ENCODE results near the gene WAPL. TPM values are rescaled to one million over a fixed set of nuclear protein-coding genes. Genes with fewer than 3 reads are reported as not detected.

The WAPL gene
- total and polyA plus RNA-seq, 2 of the 13 experiments (the other 11 are each of a cell fraction or from before 2014, with no cell fraction given): 13.2 to 43.5 TPM

DNA sequence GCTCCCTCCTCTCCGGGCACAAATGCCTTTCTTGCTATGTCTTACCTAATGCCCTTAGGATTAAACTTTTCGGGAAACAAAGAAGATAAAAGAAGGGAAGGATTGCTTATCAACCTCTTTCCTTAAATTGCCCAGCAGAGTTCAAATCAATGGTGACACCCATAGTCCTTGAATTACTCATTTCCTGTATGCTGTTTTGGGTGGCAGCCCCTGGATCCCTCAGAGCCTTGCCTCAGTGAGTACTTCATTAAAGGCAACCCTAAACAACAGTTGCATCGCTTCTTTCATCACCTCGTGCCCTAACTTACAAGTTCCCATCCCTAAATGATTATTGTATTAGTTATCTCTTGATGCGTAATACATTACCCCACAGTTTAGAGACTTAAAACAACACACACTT, 31.6 kb upstream of the WAPL start:
- TF ChIP-seq NCOR1 (IDR thresholded peaks at IDR 0.05; ENCODE audit: borderline replicate concordance, low read length) (no peak), BRCA1 (CRISPR knock-in tag; IDR thresholded peaks at IDR 0.05) (no peak), ZNF564 (CRISPR knock-in tag; IDR thresholded peaks at IDR 0.05) (no peak), NFKB2 (CRISPR knock-in tag; IDR thresholded peaks at IDR 0.05; ENCODE audit: borderline replicate concordance) (no peak), ZNF468 (CRISPR knock-in tag; IDR thresholded peaks at IDR 0.05) (no peak), GABPB1 (CRISPR knock-in tag; IDR thresholded peaks at IDR 0.05) (no peak), KLF16 (CRISPR knock-in tag; IDR thresholded peaks at IDR 0.05) (no peak)
- no TSS peak for BruUV-seq (replicated peaks)
- CTCF ChIA-PET (ENCODE audit: low intra/inter-chr PET ratio, low total read pairs): no interaction called here
- H3K9me3 ChIP-seq (ENCODE audit: low read length): no peaks in the 10 kb centered on the region
- no peak overlapping the region for H2AFZ ChIP-seq (ENCODE audit: low read length)
- ATAC-seq: no peak
- no peaks in the 10 kb centered on the region for H4K20me1 ChIP-seq (ENCODE audit: insufficient read depth, low read length)
- no peak for FAIRE-seq
- no peak overlapping the region for H3K27ac ChIP-seq (ENCODE audit: extremely low read length, insufficient read depth, low read length)
- no peak overlapping the region for H3K9ac ChIP-seq (ENCODE audit: insufficient read depth, low read depth, low read length)
- no peak overlapping the region for H3K4me3 ChIP-seq (replicated peaks in 1 of 3; ENCODE audit: insufficient read depth in 1 of 3, low read depth in 2 of 3, low read length in 3 of 3)
- POLR2A ChIA-PET: no interaction called here
- peaks cover 1 to 11% of the 10 kb centered on the region in 2 experiments; a peak in 1 of 5 replicates for H3K27me3 ChIP-seq (ENCODE audit: control insufficient read depth in 1 of 2, insufficient read depth in 2 of 2, low read length in 2 of 2)
- in situ Hi-C loops (cut with HindIII; ENCODE audit: extremely low pct_ligation_motif_present, low pct_unique_long_range_greater_than_20kb): no loop called here
- H3K36me3 ChIP-seq (replicated peaks in 1 of 2; ENCODE audit: control insufficient read depth in 1 of 2, insufficient read depth in 2 of 2, low read length in 2 of 2): no peaks in the 10 kb centered on the region
- no peak for DNase-seq (ENCODE audit: low spot score)
- no peak overlapping the region for H3K4me2 ChIP-seq (ENCODE audit: low read depth, low read length)
- intact Hi-C loops (cut with micrococcal nuclease; ENCODE audit: unreplicated experiment): no loop called here
- no peaks in the 10 kb centered on the region for H3K79me2 ChIP-seq (ENCODE audit: insufficient read depth, low read length)
- H3K4me1 ChIP-seq (ENCODE audit: insufficient read depth, low read length): no peaks in the 10 kb centered on the region
- 44% methylated on average over 5 of the region's 5 CpGs for WGBS (ENCODE audit: low lambda C conversion rate)

DNA sequence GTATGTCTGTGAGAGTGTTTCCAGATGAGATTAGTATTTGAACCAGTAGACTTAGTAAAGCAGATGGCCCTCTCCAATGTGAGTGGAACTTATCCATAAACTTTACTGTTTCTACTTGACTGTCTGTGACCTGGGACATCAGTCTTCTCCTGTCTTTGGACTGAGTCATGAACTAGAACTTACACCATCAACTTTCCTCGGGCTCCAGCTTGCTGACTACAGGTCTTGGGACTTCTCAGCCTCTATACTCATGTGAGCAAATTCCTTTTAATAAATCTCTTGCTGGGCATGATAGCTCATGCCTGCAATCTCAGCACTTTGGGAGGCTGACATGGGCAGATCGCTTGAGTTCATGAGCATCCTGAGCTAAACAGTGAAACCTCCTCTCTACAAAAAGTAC, 25.7 kb upstream of the WAPL start:
- in situ Hi-C loops (cut with HindIII; ENCODE audit: extremely low pct_ligation_motif_present, low pct_unique_long_range_greater_than_20kb): no loop called here
- TF ChIP-seq CEBPG (CRISPR knock-in tag; IDR thresholded peaks at IDR 0.05): no peak
- TF ChIP-seq, protein P1, sequence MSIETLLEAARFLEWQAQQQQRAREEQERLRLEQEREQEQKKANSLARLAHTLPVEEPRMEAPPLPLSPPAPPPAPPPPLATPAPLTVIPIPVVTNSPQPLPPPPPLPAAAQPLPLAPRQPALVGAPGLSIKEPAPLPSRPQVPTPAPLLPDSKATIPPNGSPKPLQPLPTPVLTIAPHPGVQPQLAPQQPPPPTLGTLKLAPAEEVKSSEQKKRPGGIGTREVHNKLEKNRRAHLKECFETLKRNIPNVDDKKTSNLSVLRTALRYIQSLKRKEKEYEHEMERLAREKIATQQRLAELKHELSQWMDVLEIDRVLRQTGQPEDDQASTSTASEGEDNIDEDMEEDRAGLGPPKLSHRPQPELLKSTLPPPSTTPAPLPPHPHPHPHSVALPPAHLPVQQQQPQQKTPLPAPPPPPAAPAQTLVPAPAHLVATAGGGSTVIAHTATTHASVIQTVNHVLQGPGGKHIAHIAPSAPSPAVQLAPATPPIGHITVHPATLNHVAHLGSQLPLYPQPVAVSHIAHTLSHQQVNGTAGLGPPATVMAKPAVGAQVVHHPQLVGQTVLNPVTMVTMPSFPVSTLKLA (IDR thresholded peaks at IDR 0.05): no peak
- TF ChIP-seq, protein P2, sequence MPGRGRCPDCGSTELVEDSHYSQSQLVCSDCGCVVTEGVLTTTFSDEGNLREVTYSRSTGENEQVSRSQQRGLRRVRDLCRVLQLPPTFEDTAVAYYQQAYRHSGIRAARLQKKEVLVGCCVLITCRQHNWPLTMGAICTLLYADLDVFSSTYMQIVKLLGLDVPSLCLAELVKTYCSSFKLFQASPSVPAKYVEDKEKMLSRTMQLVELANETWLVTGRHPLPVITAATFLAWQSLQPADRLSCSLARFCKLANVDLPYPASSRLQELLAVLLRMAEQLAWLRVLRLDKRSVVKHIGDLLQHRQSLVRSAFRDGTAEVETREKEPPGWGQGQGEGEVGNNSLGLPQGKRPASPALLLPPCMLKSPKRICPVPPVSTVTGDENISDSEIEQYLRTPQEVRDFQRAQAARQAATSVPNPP (CRISPR knock-in tag; IDR thresholded peaks at IDR 0.05): no peak
- TF ChIP-seq ZNF12 (CRISPR knock-in tag; IDR thresholded peaks at IDR 0.05): no peak
- no peak for TF ChIP-seq ZNF570 (CRISPR knock-in tag; IDR thresholded peaks at IDR 0.05; ENCODE audit: borderline replicate concordance)
- no peak for TF ChIP-seq RARG (CRISPR knock-in tag; IDR thresholded peaks at IDR 0.05; ENCODE audit: low read depth)
- TF ChIP-seq, protein P3, sequence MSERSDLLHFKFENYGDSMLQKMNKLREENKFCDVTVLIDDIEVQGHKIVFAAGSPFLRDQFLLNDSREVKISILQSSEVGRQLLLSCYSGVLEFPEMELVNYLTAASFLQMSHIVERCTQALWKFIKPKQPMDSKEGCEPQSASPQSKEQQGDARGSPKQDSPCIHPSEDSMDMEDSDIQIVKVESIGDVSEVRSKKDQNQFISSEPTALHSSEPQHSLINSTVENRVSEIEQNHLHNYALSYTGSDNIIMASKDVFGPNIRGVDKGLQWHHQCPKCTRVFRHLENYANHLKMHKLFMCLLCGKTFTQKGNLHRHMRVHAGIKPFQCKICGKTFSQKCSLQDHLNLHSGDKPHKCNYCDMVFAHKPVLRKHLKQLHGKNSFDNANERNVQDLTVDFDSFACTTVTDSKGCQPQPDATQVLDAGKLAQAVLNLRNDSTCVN (CRISPR knock-in tag; IDR thresholded peaks at IDR 0.05; ENCODE audit: borderline replicate concordance): no peak

More for the DNA sequence above, 25.7 kb upstream of the WAPL start:
- 17% methylated on average over 2 of the region's 2 CpGs for WGBS (ENCODE audit: low lambda C conversion rate)
- DNase-seq (ENCODE audit: low spot score) (no peak), ATAC-seq (no peak), FAIRE-seq (no peak)
- CTCF ChIA-PET (ENCODE audit: low intra/inter-chr PET ratio, low total read pairs): no interaction called here
- BruUV-seq (replicated peaks): no TSS peak
- Histone ChIP-seq H3K9me3 (ENCODE audit: low read length) (no peaks in the 10 kb centered on the region), H3K36me3 (replicated peaks in 1 of 2; ENCODE audit: control insufficient read depth in 1 of 2, insufficient read depth in 2 of 2, low read length in 2 of 2) (no peaks in the 10 kb centered on the region), H3K4me1 (ENCODE audit: insufficient read depth, low read length) (no peaks in the 10 kb centered on the region), H3K27me3 (ENCODE audit: control insufficient read depth in 1 of 2, insufficient read depth in 2 of 2, low read length in 2 of 2) (0 out of 5 replicates have a peak, but pooled peaks cover 0 to 6% of the 10 kb centered on the region in 2 experiments), H3K4me3 (replicated peaks in 1 of 3; ENCODE audit: insufficient read depth in 1 of 3, low read depth in 2 of 3, low read length in 3 of 3) (no peak overlapping the region), H3K9ac (ENCODE audit: insufficient read depth, low read depth, low read length) (no peak overlapping the region), H3K79me2 (ENCODE audit: insufficient read depth, low read length) (no peaks in the 10 kb centered on the region), H3K4me2 (ENCODE audit: low read depth, low read length) (no peak overlapping the region), H4K20me1 (ENCODE audit: insufficient read depth, low read length) (no peaks in the 10 kb centered on the region), H2AFZ (ENCODE audit: low read length) (no peak overlapping the region), H3K27ac (ENCODE audit: extremely low read length, insufficient read depth, low read length) (no peak overlapping the region)
- intact Hi-C loops (cut with micrococcal nuclease; ENCODE audit: unreplicated experiment): no loop called here
- POLR2A ChIA-PET: interaction anchor here (1.4 kb wide), 1 partner anchor 147 kb away, joined by 3 read pairs; no protein-coding TSS in a partner anchor
